Fibroblast of lung (primary cell): ENCODE measurements around the gene UBTD1. TPM values are rescaled to one million over a fixed set of nuclear protein-coding genes. Genes with fewer than 3 reads are reported as not detected.

Experiments
- DNase-seq, 2 donors: peaks; one replicate each; pipeline versions ENCODE4 v3.0.0 to v3.0.0-alpha.2; 2010; ENCODE audit warnings: low read depth in 2 of 2
- H2AFZ ChIP-seq: 2 replicates; pipeline ENCODE4 v1.5.1; 2012; ENCODE audit warnings: low read length, control low read depth, inconsistent platforms
- H3K27ac ChIP-seq: 2 replicates; pipeline ENCODE4 v1.5.1; 2011; ENCODE audit warnings: low read length, control low read depth; ENCODE audit not compliant: insufficient read depth
- H3K27me3 ChIP-seq: 2 replicates; pipeline ENCODE4 v1.5.1; 2011; ENCODE audit warnings: mild to moderate bottlenecking, low read length; ENCODE audit not compliant: control insufficient read depth, insufficient read depth
- H3K36me3 ChIP-seq: 2 replicates; pipeline ENCODE4 v1.5.1; 2011; ENCODE audit warnings: low read length; ENCODE audit not compliant: control insufficient read depth, insufficient read depth
- H3K4me1 ChIP-seq: 2 replicates; pipeline ENCODE4 v1.5.1; 2011; ENCODE audit warnings: low read length; ENCODE audit not compliant: control insufficient read depth, insufficient read depth; ENCODE audit errors: extremely low read depth
- H3K4me2 ChIP-seq: 2 replicates; pipeline ENCODE4 v1.5.1; 2011; ENCODE audit warnings: low read length, control low read depth; ENCODE audit not compliant: insufficient read depth; ENCODE audit errors: extremely low read depth
- H3K4me3 ChIP-seq, 4 experiments: fragments of 200-600 bp in 1 of 4; sonication (generic) in 1 of 4; replicated peaks in 1 of 4; 2 replicates each; pipeline ENCODE4 v1.5.1; 2011 to 2016; ENCODE audit warnings: low read length in 4 of 4, low read depth in 3 of 4, mild to moderate bottlenecking in 3 of 4, control low read depth in 2 of 4, inconsistent platforms in 1 of 4, mixed read lengths in 1 of 4; ENCODE audit not compliant: insufficient read depth in 1 of 4; ENCODE audit errors: control extremely low read depth in 1 of 4
- H3K79me2 ChIP-seq: 2 replicates; pipeline ENCODE4 v1.5.1; 2012; ENCODE audit warnings: mild to moderate bottlenecking, low read length, inconsistent platforms; ENCODE audit not compliant: control insufficient read depth, insufficient read depth
- H3K9ac ChIP-seq: 2 replicates; pipeline ENCODE4 v1.5.1; 2011; ENCODE audit warnings: mild to moderate bottlenecking, low read length, control low read depth; ENCODE audit not compliant: insufficient read depth
- H3K9me3 ChIP-seq: 2 replicates; pipeline ENCODE4 v1.5.1; 2012; ENCODE audit warnings: low read depth, low read length; ENCODE audit not compliant: control insufficient read depth, insufficient read depth
- H4K20me1 ChIP-seq: 2 replicates; pipeline ENCODE4 v1.5.1; 2011; ENCODE audit warnings: low read length; ENCODE audit not compliant: control insufficient read depth, insufficient read depth; ENCODE audit errors: extremely low read depth
- CTCF ChIP-seq, 2 donors: IDR thresholded peaks in 1 of 2; conservative IDR thresholded peaks in 1 of 2; 1 replicate in 1 of 2; 2 replicates in 1 of 2; pipeline ENCODE4 v1.5.1; 2011 to 2012; ENCODE audit warnings: low read length in 2 of 2, control low read depth in 1 of 2, inconsistent platforms in 1 of 2, low read depth in 1 of 2, mild to moderate bottlenecking in 1 of 2
- EZH2 ChIP-seq: IDR thresholded peaks from 2 replicates; pipeline ENCODE4 v1.5.1; 2012; ENCODE audit warnings: low read length, control low read depth, mild to moderate bottlenecking; ENCODE audit errors: missing control alignments
- polyA plus RNA-seq, 2 donors: library from polyadenylated mRNA; depleted of rRNA in 1 of 2; stranded (reverse) in 1 of 2; unstranded in 1 of 2; fragments of >200 nt; gene quantifications; 2 replicates each; pipeline ENCODE4 v1.2.1, GENCODE V29; 2011 to 2012; ENCODE audit warnings: missing spikeins in 1 of 2
- total RNA-seq: library from RNA; depleted of rRNA; stranded (reverse); fragments of >200 nt; gene quantifications from 2 replicates; pipeline ENCODE4 v1.2.1, GENCODE V29; 2014

The UBTD1 gene
- total and polyA plus RNA-seq, 2 donors (not counting 1 experiment from before 2014, with no cell fraction given): 10.7 to 22.0 TPM

GRCh38 chr10:97456686-97457065, 42.0 kb upstream of the UBTD1 start:
- no peak overlapping the region for H3K9ac ChIP-seq
- H4K20me1 ChIP-seq: no peaks in the 10 kb centered on the region
- H3K4me1 ChIP-seq: no peaks in the 10 kb centered on the region
- no peaks in the 10 kb centered on the region for H3K9me3 ChIP-seq
- peaks cover 20% of the 10 kb centered on the region for H3K79me2 ChIP-seq
- no peak for DNase-seq
- peaks cover 36% of the 10 kb centered on the region for H3K36me3 ChIP-seq
- no peaks in the 10 kb centered on the region for H3K27me3 ChIP-seq
- no peak overlapping the region for H3K4me2 ChIP-seq
- no peak overlapping the region for H3K4me3 ChIP-seq
- TF ChIP-seq CTCF (conservative IDR thresholded peaks at IDR 0.05 in 1 of 2, IDR thresholded peaks at IDR 0.05 in 1 of 2; ENCODE audit: low read depth in 1 of 2, low read length in 2 of 2) (no peak), EZH2 (no peak)
- no peak overlapping the region for H2AFZ ChIP-seq
- no peak overlapping the region for H3K27ac ChIP-seq

DNA sequence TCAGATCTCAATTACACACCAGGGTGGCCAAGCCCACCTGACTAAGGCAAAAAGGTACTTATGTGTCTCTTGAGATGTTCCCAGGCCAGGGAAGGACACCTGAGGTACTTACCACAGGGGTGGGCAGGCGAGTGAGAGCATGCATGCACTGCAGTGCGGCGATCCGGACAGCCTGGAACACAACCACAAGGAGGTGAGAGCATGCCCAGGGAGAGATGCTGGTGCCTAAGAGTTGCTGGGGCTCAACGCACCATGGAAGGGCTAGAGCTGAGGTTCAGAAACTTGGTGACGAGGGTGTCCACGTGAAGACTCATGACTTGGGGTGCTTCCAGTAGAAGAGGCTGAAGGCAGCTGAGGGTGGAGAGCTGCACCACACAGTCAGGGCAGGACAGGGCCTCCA, 39.6 kb upstream of the UBTD1 start:
- Histone ChIP-seq H3K27me3 (no peaks in the 10 kb centered on the region), H3K36me3 (peaks cover 42% of the 10 kb centered on the region), H3K79me2 (peaks cover 2% of the 10 kb centered on the region), H3K9me3 (no peaks in the 10 kb centered on the region), H3K27ac (no peak overlapping the region), H3K4me3 (no peak overlapping the region), H3K9ac (no peak overlapping the region), H3K4me2 (no peak overlapping the region), H2AFZ (no peak overlapping the region), H3K4me1 (peaks cover 2% of the 10 kb centered on the region), H4K20me1 (no peaks in the 10 kb centered on the region)
- TF ChIP-seq CTCF (conservative IDR thresholded peaks at IDR 0.05 in 1 of 2, IDR thresholded peaks at IDR 0.05 in 1 of 2; ENCODE audit: low read depth in 1 of 2, low read length in 2 of 2): no peak
- TF ChIP-seq EZH2: no peak
- DNase-seq: no peak

GRCh38 chr10:97459933-97460332, 38.8 kb upstream of the UBTD1 start:
- peaks cover 2% of the 10 kb centered on the region for H3K79me2 ChIP-seq
- no peak for DNase-seq
- H3K4me1 ChIP-seq: peaks cover 2% of the 10 kb centered on the region
- no peaks in the 10 kb centered on the region for H3K9me3 ChIP-seq
- no peak overlapping the region for H3K9ac ChIP-seq
- no peak overlapping the region for H3K27ac ChIP-seq
- H3K36me3 ChIP-seq: peaks cover 42% of the 10 kb centered on the region
- no peak overlapping the region for H2AFZ ChIP-seq
- H3K4me3 ChIP-seq: no peak overlapping the region
- no peak overlapping the region for H3K4me2 ChIP-seq
- H3K27me3 ChIP-seq: no peaks in the 10 kb centered on the region
- TF ChIP-seq EZH2: no peak
- no peak for TF ChIP-seq CTCF (conservative IDR thresholded peaks at IDR 0.05 in 1 of 2, IDR thresholded peaks at IDR 0.05 in 1 of 2; ENCODE audit: low read depth in 1 of 2, low read length in 2 of 2)
- H4K20me1 ChIP-seq: no peaks in the 10 kb centered on the region
